Measurements from ENCODE around the gene NINJ2.

NINJ2 gene

DNA sequence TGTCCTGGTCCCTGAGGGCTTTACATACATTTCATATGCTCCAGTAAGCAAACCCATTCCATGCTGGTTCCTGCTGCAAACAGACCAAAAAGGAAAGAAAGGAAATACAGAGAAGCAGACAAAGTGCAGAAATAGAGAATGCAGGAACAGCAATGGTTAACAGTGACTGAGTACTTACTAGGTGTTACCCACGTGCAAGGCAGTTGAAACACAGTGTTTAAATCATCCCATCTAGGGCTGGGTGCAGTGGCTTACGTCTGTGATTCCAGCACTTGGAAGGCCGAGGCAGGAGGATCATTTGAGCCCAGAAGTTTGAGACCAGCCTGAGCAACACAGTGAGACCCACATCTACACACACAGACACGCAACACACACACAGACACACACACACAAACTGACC is 21.2 kb upstream of the NINJ2 start:
- Mint-ChIP-seq H3K9me3 (no peaks in the 10 kb centered on the region), H3K27ac (peak overlapping the region; percentile 80), H3K4me3 (no peak overlapping the region), H3K36me3 (no peaks in the 10 kb centered on the region), H3K27me3 (no peaks in the 10 kb centered on the region), H3K4me1 (peaks cover 43% of the 10 kb centered on the region)
- no peak for ATAC-seq

- no peaks in the 10 kb centered on the region for H3K27me3 Mint-ChIP-seq
- no peaks in the 10 kb centered on the region for H3K36me3 Mint-ChIP-seq
- no peak overlapping the region for H3K4me3 Mint-ChIP-seq
- peaks cover 63% of the 10 kb centered on the region for H3K4me1 Mint-ChIP-seq
- no peak for ATAC-seq
- peak overlapping the region; percentile 59 for H3K27ac Mint-ChIP-seq
- H3K9me3 Mint-ChIP-seq, result no peaks in the 10 kb centered on the region
These were observed 18.5 kb upstream of the NINJ2 start for GRCh38 chr12:681568-682256.

DNA sequence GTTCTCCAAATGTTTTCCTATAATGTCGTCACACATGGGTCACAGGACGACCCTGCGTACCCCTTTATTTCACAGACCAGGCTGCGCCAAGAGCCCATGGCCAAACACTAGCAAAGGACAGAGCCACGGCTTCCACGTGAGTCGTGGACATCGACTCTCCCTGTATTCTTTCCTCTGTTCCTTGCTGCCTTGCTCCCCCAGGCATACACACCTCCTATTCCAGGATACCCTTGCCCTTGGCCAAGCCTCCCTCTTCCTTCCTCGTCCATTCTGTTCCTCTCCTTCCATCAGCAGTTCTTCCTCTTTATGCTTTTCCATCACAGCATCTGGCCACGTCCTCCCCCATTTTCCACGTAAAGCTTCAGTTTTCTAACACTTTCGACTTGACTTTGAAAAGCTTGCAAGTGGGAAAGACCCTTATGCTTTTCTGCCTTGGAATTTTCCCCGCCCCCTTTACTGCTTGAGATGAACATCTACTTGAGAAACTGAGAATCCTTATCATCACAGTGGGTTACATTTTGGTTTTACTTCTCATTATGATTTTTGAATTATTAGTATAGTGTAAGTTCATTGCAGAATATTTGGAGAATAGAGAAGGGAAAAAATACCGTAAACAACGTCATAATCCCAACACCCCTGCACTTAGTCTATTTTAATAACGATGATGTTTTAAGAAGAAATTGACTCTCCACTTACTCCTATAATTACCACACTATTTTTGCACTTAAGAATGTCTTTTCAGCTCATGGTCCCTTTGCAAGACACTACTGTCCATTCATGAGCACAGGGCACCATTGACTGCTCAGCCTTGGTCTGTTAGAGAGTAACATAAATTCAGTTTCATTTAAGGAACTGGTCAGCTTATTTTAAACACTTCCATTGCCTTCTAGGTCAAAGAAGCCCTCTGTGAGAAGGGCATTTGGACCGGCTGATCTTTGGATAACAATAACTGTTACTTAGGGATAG is 15.8 kb upstream of the NINJ2 start:
- no peak for ATAC-seq
- peak overlapping the region; percentile 67 for H3K27ac Mint-ChIP-seq

DNA sequence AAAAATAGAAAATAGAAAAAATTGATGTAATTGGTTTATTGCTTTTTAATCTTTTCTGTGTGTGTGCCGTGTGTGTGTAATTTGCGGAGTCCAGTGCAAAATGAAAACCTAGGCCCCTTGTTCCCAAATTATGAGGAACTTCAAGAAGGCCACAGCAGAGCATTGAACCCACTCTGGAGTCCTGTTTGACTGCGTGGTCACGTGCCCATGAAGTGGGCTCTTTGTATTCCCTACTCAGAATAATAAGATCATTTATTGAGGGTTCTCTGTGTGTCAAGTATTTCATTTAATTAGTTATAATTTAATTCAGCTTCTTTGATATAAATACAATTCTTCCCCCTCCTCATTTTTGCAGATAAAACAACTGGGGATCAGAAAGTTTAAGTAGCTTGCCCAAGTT is 12.3 kb upstream of the NINJ2 start:
- peaks cover 51% of the 10 kb centered on the region for H3K4me1 Mint-ChIP-seq

More for the DNA sequence above, 15.8 kb upstream of the NINJ2 start:
- no peaks in the 10 kb centered on the region for H3K36me3 Mint-ChIP-seq
- no peaks in the 10 kb centered on the region for H3K9me3 Mint-ChIP-seq
- peak overlapping the region; percentile 42 for H3K4me3 Mint-ChIP-seq
- H3K4me1 Mint-ChIP-seq, result peaks cover 42% of the 10 kb centered on the region
- H3K27me3 Mint-ChIP-seq, result no peaks in the 10 kb centered on the region

GRCh38 chr12:674272-674781 is 11.1 kb upstream of the NINJ2 start:
- Mint-ChIP-seq H3K36me3 (no peaks in the 10 kb centered on the region), H3K27ac (peak overlapping the region; percentile 67), H3K4me1 (peaks cover 51% of the 10 kb centered on the region), H3K4me3 (peak overlapping the region; percentile 41), H3K27me3 (no peaks in the 10 kb centered on the region), H3K9me3 (no peaks in the 10 kb centered on the region)
- ATAC-seq, result peak; percentile 94

More for the DNA sequence above, 12.3 kb upstream of the NINJ2 start:
- Mint-ChIP-seq H3K36me3 (no peaks in the 10 kb centered on the region), H3K4me3 (no peak overlapping the region), H3K27me3 (no peaks in the 10 kb centered on the region), H3K27ac (no peak overlapping the region), H3K9me3 (no peaks in the 10 kb centered on the region)
- no peak for ATAC-seq

DNA sequence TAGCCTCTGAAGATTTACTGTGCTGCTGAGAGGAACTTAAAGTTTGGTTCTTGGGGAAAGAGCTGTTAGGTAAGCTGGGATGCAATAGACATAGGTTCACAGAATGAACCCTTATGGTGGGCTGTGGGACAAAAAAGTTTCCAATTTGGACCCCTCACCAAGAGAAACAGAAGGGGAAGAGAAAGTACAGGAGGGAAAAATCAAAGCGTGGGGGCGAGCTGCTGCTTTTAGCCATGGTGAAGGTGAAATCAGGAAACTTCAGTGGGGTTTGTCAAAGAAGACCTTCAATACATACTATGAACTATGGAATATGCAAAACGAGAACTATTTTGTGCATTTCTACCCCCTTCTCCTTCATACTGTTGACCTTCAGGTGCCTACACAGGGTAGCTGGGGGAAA is 10.6 kb upstream of the NINJ2 start:
- Mint-ChIP-seq H3K36me3 (no peaks in the 10 kb centered on the region), H3K4me1 (peaks cover 51% of the 10 kb centered on the region), H3K4me3 (peak overlapping the region; percentile 59), H3K27ac (peak overlapping the region; percentile 67), H3K9me3 (no peaks in the 10 kb centered on the region), H3K27me3 (no peaks in the 10 kb centered on the region)
- ATAC-seq, result peak; percentile 10

- H3K4me1 Mint-ChIP-seq, result peaks cover 70% of the 10 kb centered on the region
- peak overlapping the region; percentile 88 for H3K27ac Mint-ChIP-seq
- no peaks in the 10 kb centered on the region for H3K27me3 Mint-ChIP-seq
- no peaks in the 10 kb centered on the region for H3K36me3 Mint-ChIP-seq
- no peak for ATAC-seq
- no peaks in the 10 kb centered on the region for H3K9me3 Mint-ChIP-seq
- no peak overlapping the region for H3K4me3 Mint-ChIP-seq
These were observed 6.3 kb upstream of the NINJ2 start for GRCh38 chr12:669576-669945.

GRCh38 chr12:668090-668481 is 4.8 kb upstream of the NINJ2 start:
- H3K36me3 Mint-ChIP-seq, result no peaks in the 10 kb centered on the region
- no peak overlapping the region for H3K4me3 Mint-ChIP-seq
- H3K9me3 Mint-ChIP-seq, result no peaks in the 10 kb centered on the region

GRCh38 chr12:666766-667308 is 3.6 kb upstream of the NINJ2 start:
- H3K27ac Mint-ChIP-seq, result peak overlapping the region; percentile 88
- peak; percentile 57 for ATAC-seq
- no peaks in the 10 kb centered on the region for H3K36me3 Mint-ChIP-seq
- H3K9me3 Mint-ChIP-seq, result no peaks in the 10 kb centered on the region
- H3K4me1 Mint-ChIP-seq, result peaks cover 65% of the 10 kb centered on the region
- no peaks in the 10 kb centered on the region for H3K27me3 Mint-ChIP-seq
- peak overlapping the region; percentile 74 for H3K4me3 Mint-ChIP-seq

More at GRCh38 chr12:668090-668481, 4.8 kb upstream of the NINJ2 start:
- Mint-ChIP-seq H3K4me1 (peaks cover 66% of the 10 kb centered on the region), H3K27ac (peak overlapping the region; percentile 88), H3K27me3 (no peaks in the 10 kb centered on the region)
- ATAC-seq, result no peak

DNA sequence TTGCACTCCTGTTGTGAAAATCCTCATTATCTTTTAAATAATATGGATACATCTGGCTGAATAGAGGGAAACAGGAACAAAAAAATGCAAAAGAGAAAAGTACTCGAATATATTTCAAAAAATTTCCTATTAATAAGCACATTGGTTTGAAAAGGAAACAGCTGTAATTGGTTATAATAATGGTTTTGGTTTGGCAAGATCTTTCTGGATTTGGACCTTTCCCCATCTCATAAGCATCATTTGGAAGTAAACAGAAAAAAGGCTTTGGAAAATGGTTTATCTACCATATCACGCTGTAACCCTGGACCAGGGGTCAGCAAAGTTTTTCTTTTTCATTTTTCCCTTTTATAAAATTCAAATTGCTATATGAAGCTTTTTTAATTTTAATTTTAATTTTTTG is 2.8 kb upstream of the NINJ2 start:
- H3K9me3 Mint-ChIP-seq, result no peaks in the 10 kb centered on the region
- no peaks in the 10 kb centered on the region for H3K27me3 Mint-ChIP-seq
- H3K4me3 Mint-ChIP-seq, result no peak overlapping the region
- no peak for ATAC-seq
- H3K36me3 Mint-ChIP-seq, result no peaks in the 10 kb centered on the region
- H3K27ac Mint-ChIP-seq, result peak overlapping the region; percentile 88
- peaks cover 71% of the 10 kb centered on the region for H3K4me1 Mint-ChIP-seq

- Mint-ChIP-seq H3K4me1 (peaks cover 71% of the 10 kb centered on the region), H3K27ac (peak overlapping the region; percentile 72), H3K9me3 (no peaks in the 10 kb centered on the region), H3K27me3 (no peaks in the 10 kb centered on the region), H3K36me3 (no peaks in the 10 kb centered on the region), H3K4me3 (no peak overlapping the region)
- ATAC-seq, result no peak
These were observed 1.5 kb upstream of the NINJ2 start for GRCh38 chr12:664779-665092.

DNA sequence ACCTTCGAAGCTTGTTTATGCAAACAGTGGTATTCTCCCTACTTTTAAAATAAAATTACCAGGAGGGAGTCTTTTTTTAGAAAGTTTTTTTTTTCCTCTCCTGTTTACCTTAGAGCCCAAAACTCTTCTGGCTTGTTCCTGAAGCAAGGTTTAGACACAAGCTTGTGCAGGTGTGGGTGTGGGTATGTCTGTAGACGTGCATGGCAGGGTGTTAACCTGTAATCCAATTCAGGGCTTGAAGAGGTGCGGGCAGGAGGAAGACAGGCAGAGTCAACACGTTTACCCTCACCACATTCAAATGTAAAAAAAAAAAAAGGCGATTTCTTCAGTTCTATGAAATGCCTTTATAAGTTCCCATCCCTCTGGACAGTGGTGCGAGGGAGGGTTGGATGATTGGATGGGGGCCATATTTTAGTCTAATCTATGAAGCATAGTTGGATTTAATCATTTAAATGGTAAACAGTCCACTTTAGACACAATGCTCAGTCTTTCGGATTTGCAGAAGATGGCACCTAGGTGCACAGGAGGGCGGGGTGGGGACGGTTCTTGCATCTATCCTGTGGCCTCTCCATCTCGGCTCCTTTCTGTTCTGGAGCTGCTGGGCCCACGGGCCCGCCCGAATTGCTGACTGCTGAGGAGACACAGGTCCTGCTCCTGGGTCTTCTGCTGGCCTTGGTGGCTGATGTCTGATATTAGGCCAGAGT is 982 bp upstream of the NINJ2 start:
- peak overlapping the region; percentile 72 for H3K27ac Mint-ChIP-seq
- H3K9me3 Mint-ChIP-seq, result no peaks in the 10 kb centered on the region
- ATAC-seq, result no peak
- H3K36me3 Mint-ChIP-seq, result no peaks in the 10 kb centered on the region
- no peak overlapping the region for H3K4me3 Mint-ChIP-seq
- peaks cover 72% of the 10 kb centered on the region for H3K4me1 Mint-ChIP-seq
- H3K27me3 Mint-ChIP-seq, result no peaks in the 10 kb centered on the region

DNA sequence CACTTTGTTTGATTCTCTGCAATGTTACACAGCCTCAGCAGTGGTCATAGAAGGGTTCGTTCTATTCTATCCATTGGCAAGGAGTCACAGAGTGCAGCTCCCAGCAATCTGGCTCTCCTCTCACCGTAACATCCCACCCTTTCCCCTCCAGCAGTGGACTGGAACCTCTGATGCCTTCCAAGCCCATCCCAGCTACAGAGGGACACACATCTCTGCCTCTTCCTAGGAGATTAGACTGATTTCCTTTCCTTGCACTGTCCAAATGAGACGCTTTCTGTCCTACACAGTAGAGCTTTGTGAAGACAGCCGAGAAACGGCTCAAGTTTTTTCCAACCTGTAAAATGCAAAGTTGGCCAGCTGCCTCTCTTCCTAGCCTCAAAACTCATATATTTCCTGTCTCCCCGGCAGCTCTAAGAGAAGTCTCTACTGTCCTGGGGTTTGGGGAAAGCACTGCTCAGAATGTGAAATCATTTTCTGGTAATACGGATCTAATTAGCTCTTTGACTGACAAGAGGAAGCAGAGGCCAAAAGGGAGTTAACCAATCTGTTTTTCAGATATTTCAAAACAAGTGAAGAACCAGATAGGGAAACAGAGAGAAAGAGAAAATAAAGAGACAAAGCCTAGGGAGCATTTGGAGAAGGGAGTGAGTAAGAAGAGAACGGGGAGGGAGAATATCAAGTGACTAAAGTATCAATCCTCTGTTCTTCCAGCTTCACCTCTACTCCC is 516 bp downstream of the NINJ2 start:
- Mint-ChIP-seq H3K27me3 (no peaks in the 10 kb centered on the region), H3K9me3 (no peaks in the 10 kb centered on the region), H3K27ac (peak overlapping the region; percentile 48), H3K4me1 (peaks cover 71% of the 10 kb centered on the region), H3K4me3 (no peak overlapping the region), H3K36me3 (no peaks in the 10 kb centered on the region)
- ATAC-seq, result no peak

GRCh38 chr12:661720-662486 is 1.3 kb downstream of the NINJ2 start:
- peak; percentile 3 for ATAC-seq
- Mint-ChIP-seq H3K4me3 (no peak overlapping the region), H3K27me3 (no peaks in the 10 kb centered on the region), H3K27ac (peak overlapping the region; percentile 48), H3K9me3 (no peaks in the 10 kb centered on the region), H3K4me1 (peaks cover 62% of the 10 kb centered on the region), H3K36me3 (no peaks in the 10 kb centered on the region)

Data from stimulated activated memory B cell treated with anti-CD40 and anti-IgM and Interleukin-4, amounts not matched to agents 10 μg/mL and 1 μg/mL and 100 μg/mL, for 72 hours (primary cell).